ENCODE results near the gene CAMK2D. TPM values are rescaled to one million over a fixed set of nuclear protein-coding genes. Genes with fewer than 3 reads are reported as not detected.

Gene CAMK2D
- total RNA-seq, 1 experiment from 2014 or later, result 165 TPM

DNA sequence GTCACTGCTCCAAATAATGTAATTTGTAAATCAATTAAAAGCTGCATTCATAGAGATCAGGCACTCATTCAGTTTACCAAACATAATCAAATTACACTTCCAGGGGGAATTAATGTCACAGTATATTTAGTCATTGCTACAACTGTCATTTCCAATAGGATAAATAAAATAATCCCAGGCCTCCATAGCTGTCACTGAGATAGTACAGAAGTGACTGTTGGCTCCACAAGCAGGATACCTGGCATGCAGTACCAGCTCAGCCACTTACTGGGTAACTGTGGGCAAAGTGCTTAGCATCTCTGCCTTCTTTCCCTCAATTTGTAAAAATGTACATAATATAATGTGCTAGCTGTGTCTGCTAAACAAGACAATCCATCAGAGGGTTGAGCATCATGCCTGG is 128.1 kb downstream of the CAMK2D start:
- Histone ChIP-seq H3K4me2 (ENCODE audit: low read depth, low read length, poor library complexity, severe bottlenecking) (no peak overlapping the region), H3K9me2 (replicated peaks; ENCODE audit: insufficient read depth, low read length) (no peaks in the 10 kb centered on the region), H3K27ac (ENCODE audit: low read length) (peak overlapping the region; percentile 97), H3K4me1 (ENCODE audit: low read length) (peaks cover 88% of the 10 kb centered on the region), H3K36me3 (ENCODE audit: insufficient read depth, low read length) (peaks cover 9% of the 10 kb centered on the region; the same call in 1 of the 2 replicates), H3K9me3 (ENCODE audit: low read length) (no peaks in the 10 kb centered on the region), H3K79me2 (ENCODE audit: low read length) (peaks cover 88% of the 10 kb centered on the region), H2AFZ (ENCODE audit: low read length) (no peak overlapping the region), H3K27me3 (ENCODE audit: low read length) (no peaks in the 10 kb centered on the region), H3K4me3 (ENCODE audit: low read length) (no peak overlapping the region), H4K20me1 (ENCODE audit: insufficient read depth, low read depth, low read length) (no peaks in the 10 kb centered on the region), H3K9ac (ENCODE audit: low read length) (no peak overlapping the region)
- no peak for DNase-seq

DNA sequence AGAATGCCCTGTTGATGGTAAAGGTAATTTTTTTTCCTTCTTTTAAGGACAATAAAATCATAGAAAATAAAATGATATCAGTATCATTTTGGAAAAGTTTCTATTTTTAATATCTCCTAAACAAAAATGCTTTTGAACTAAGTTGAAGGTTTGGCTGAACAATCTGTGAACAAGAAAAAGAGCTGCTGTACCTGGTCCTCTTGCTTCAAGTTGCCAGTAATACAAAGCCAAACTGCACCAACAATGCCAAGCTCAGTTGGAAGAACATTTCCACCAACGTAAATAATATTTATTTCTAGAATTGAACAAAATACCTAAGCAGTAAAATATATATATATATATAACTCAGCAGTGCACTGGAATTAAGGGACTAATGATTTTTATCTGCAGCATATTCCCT is 132.8 kb downstream of the CAMK2D start:
- Histone ChIP-seq H3K27ac (ENCODE audit: low read length) (peak overlapping the region; percentile 54), H3K9me2 (replicated peaks; ENCODE audit: insufficient read depth, low read length) (no peaks in the 10 kb centered on the region), H3K27me3 (ENCODE audit: low read length) (no peaks in the 10 kb centered on the region), H3K4me3 (ENCODE audit: low read length) (no peak overlapping the region), H2AFZ (ENCODE audit: low read length) (no peak overlapping the region), H4K20me1 (ENCODE audit: insufficient read depth, low read depth, low read length) (no peaks in the 10 kb centered on the region), H3K9me3 (ENCODE audit: low read length) (no peaks in the 10 kb centered on the region), H3K4me2 (ENCODE audit: low read depth, low read length, poor library complexity, severe bottlenecking) (peak overlapping the region; percentile 31), H3K79me2 (ENCODE audit: low read length) (peaks cover 99% of the 10 kb centered on the region), H3K36me3 (ENCODE audit: insufficient read depth, low read length) (peaks cover 8% of the 10 kb centered on the region; the same call in 1 of the 2 replicates), H3K9ac (ENCODE audit: low read length) (no peak overlapping the region), H3K4me1 (ENCODE audit: low read length) (peaks cover 72% of the 10 kb centered on the region)
- DNase-seq, result no peak

DNA sequence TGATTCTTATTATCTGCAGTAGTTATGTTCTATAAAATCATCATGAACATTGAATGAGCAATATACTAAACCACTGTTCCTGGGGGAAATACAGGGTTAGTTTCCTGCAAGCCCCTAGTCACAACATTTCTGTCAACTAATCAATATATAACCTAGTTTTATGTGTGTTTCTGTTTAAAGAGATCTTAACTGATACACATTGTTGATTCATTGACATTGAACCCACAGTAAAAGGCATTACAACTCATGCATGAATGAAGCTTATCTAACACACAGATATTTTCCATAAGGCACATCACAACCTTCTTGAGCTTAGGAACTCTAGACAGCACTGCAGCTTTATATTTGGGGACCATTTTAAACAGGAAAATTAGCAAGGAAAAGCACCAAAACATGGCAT is 134.2 kb downstream of the CAMK2D start:
- H2AFZ ChIP-seq (ENCODE audit: low read length), result no peak overlapping the region
- no peaks in the 10 kb centered on the region for H4K20me1 ChIP-seq (ENCODE audit: insufficient read depth, low read depth, low read length)
- no peaks in the 10 kb centered on the region for H3K9me2 ChIP-seq (replicated peaks; ENCODE audit: insufficient read depth, low read length)
- no peak for DNase-seq
- no peaks in the 10 kb centered on the region for H3K9me3 ChIP-seq (ENCODE audit: low read length)
- peaks cover 4% of the 10 kb centered on the region; the same call in 1 of the 2 replicates for H3K36me3 ChIP-seq (ENCODE audit: insufficient read depth, low read length)
- H3K27ac ChIP-seq (ENCODE audit: low read length), result peak overlapping the region; percentile 54
- H3K4me2 ChIP-seq (ENCODE audit: low read depth, low read length, poor library complexity, severe bottlenecking), result no peak overlapping the region
- H3K9ac ChIP-seq (ENCODE audit: low read length), result no peak overlapping the region
- peaks cover 96% of the 10 kb centered on the region for H3K79me2 ChIP-seq (ENCODE audit: low read length)
- no peaks in the 10 kb centered on the region for H3K27me3 ChIP-seq (ENCODE audit: low read length)
- H3K4me1 ChIP-seq (ENCODE audit: low read length), result peaks cover 76% of the 10 kb centered on the region
- H3K4me3 ChIP-seq (ENCODE audit: low read length), result no peak overlapping the region

- no peak for DNase-seq
- no peak overlapping the region for H3K4me3 ChIP-seq (ENCODE audit: low read length)
- peaks cover 8% of the 10 kb centered on the region; the same call in 1 of the 2 replicates for H3K36me3 ChIP-seq (ENCODE audit: insufficient read depth, low read length)
- no peaks in the 10 kb centered on the region for H3K27me3 ChIP-seq (ENCODE audit: low read length)
- no peak overlapping the region for H3K4me2 ChIP-seq (ENCODE audit: low read depth, low read length, poor library complexity, severe bottlenecking)
- H3K4me1 ChIP-seq (ENCODE audit: low read length), result peaks cover 83% of the 10 kb centered on the region
- H3K9me2 ChIP-seq (replicated peaks; ENCODE audit: insufficient read depth, low read length), result no peaks in the 10 kb centered on the region
- no peaks in the 10 kb centered on the region for H4K20me1 ChIP-seq (ENCODE audit: insufficient read depth, low read depth, low read length)
- H3K9ac ChIP-seq (ENCODE audit: low read length), result no peak overlapping the region
- no peaks in the 10 kb centered on the region for H3K9me3 ChIP-seq (ENCODE audit: low read length)
- H3K79me2 ChIP-seq (ENCODE audit: low read length), result peaks cover 97% of the 10 kb centered on the region
- no peak overlapping the region for H2AFZ ChIP-seq (ENCODE audit: low read length)
- H3K27ac ChIP-seq (ENCODE audit: low read length), result no peak overlapping the region; the same call in 1 of the 2 replicates
These were observed 135.6 kb downstream of the CAMK2D start for GRCh38 chr4:113625902-113626301.

GRCh38 chr4:113623274-113623894 is 138.2 kb downstream of the CAMK2D start:
- Histone ChIP-seq H3K79me2 (ENCODE audit: low read length) (peaks cover 94% of the 10 kb centered on the region), H3K4me1 (ENCODE audit: low read length) (peaks cover 82% of the 10 kb centered on the region), H2AFZ (ENCODE audit: low read length) (no peak overlapping the region), H3K4me3 (ENCODE audit: low read length) (no peak overlapping the region), H3K27ac (ENCODE audit: low read length) (peak overlapping the region; percentile 91), H3K9me3 (ENCODE audit: low read length) (no peaks in the 10 kb centered on the region), H3K36me3 (ENCODE audit: insufficient read depth, low read length) (peaks cover 8% of the 10 kb centered on the region; the same call in 1 of the 2 replicates), H3K4me2 (ENCODE audit: low read depth, low read length, poor library complexity, severe bottlenecking) (no peak overlapping the region), H3K9me2 (replicated peaks; ENCODE audit: insufficient read depth, low read length) (no peaks in the 10 kb centered on the region), H3K9ac (ENCODE audit: low read length) (no peak overlapping the region), H4K20me1 (ENCODE audit: insufficient read depth, low read depth, low read length) (no peaks in the 10 kb centered on the region), H3K27me3 (ENCODE audit: low read length) (no peaks in the 10 kb centered on the region)
- DNase-seq, result peak; percentile 45

DNA sequence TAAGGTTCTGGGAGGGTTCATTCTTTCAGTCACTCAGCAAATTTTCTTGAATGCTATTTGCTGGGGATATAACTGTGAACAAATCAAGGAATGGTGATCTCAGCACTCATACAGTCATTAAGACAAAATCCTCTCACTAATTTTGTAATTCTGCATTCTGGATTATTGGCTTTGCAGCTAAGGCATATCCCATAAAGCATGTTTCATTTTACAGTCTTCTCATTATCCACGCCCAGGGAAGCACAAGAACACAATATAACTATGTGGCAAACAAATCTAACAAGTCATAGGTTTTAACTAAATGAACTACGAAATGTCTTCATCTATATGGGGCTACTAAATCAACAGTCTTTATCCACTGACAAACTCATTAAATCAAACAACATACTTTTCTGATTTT is 139.9 kb downstream of the CAMK2D start:
- no peaks in the 10 kb centered on the region for H4K20me1 ChIP-seq (ENCODE audit: insufficient read depth, low read depth, low read length)
- no peaks in the 10 kb centered on the region for H3K9me3 ChIP-seq (ENCODE audit: low read length)
- H3K27me3 ChIP-seq (ENCODE audit: low read length), result no peaks in the 10 kb centered on the region
- no peak overlapping the region for H3K4me3 ChIP-seq (ENCODE audit: low read length)
- H3K9me2 ChIP-seq (replicated peaks; ENCODE audit: insufficient read depth, low read length), result no peaks in the 10 kb centered on the region
- no peak overlapping the region for H3K4me2 ChIP-seq (ENCODE audit: low read depth, low read length, poor library complexity, severe bottlenecking)
- H3K36me3 ChIP-seq (ENCODE audit: insufficient read depth, low read length), result peaks cover 12% of the 10 kb centered on the region
- H3K9ac ChIP-seq (ENCODE audit: low read length), result no peak overlapping the region
- peak overlapping the region; percentile 91 for H3K27ac ChIP-seq (ENCODE audit: low read length)
- DNase-seq, result no peak
- no peak overlapping the region for H2AFZ ChIP-seq (ENCODE audit: low read length)
- peaks cover 95% of the 10 kb centered on the region for H3K79me2 ChIP-seq (ENCODE audit: low read length)
- peaks cover 87% of the 10 kb centered on the region for H3K4me1 ChIP-seq (ENCODE audit: low read length)

- H3K4me3 ChIP-seq (ENCODE audit: low read length), result no peak overlapping the region
- no peaks in the 10 kb centered on the region for H4K20me1 ChIP-seq (ENCODE audit: insufficient read depth, low read depth, low read length)
- peak overlapping the region; percentile 65 for H3K4me2 ChIP-seq (ENCODE audit: low read depth, low read length, poor library complexity, severe bottlenecking)
- peaks cover 93% of the 10 kb centered on the region for H3K79me2 ChIP-seq (ENCODE audit: low read length)
- H3K4me1 ChIP-seq (ENCODE audit: low read length), result peaks cover 98% of the 10 kb centered on the region
- DNase-seq, result peak; percentile 51
- H3K9ac ChIP-seq (ENCODE audit: low read length), result peak overlapping the region; percentile 50; the same call in 1 of the 2 replicates
- no peaks in the 10 kb centered on the region for H3K9me3 ChIP-seq (ENCODE audit: low read length)
- peaks cover 9% of the 10 kb centered on the region for H3K36me3 ChIP-seq (ENCODE audit: insufficient read depth, low read length)
- no peak overlapping the region for H2AFZ ChIP-seq (ENCODE audit: low read length)
- no peaks in the 10 kb centered on the region for H3K27me3 ChIP-seq (ENCODE audit: low read length)
- H3K9me2 ChIP-seq (replicated peaks; ENCODE audit: insufficient read depth, low read length), result no peaks in the 10 kb centered on the region
- H3K27ac ChIP-seq (ENCODE audit: low read length), result peak overlapping the region; percentile 91
These were observed 141.5 kb downstream of the CAMK2D start for GRCh38 chr4:113620032-113620431.

DNA sequence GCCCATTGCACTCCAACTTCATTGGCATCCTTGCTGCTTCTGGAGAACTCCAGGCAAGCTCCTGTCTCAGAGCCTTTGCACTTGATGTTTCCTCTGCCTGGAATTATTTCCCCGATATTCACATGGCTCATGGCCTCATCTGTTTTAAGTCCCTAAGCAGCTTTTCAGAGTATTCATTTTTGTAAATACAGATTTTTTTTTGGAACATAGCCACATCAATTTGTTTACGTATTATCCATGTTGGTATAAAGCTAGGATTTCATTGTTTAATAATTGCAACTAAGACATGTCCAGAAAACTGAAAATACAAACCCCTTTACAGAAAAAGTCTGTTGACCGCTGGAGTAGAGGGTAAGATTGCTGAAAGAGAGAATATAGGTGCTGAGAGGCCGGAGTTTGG is 142.0 kb downstream of the CAMK2D start:
- H3K4me2 ChIP-seq (ENCODE audit: low read depth, low read length, poor library complexity, severe bottlenecking), result peak overlapping the region; percentile 65
- peaks cover 93% of the 10 kb centered on the region for H3K79me2 ChIP-seq (ENCODE audit: low read length)
- H3K36me3 ChIP-seq (ENCODE audit: insufficient read depth, low read length), result peaks cover 9% of the 10 kb centered on the region
- H2AFZ ChIP-seq (ENCODE audit: low read length), result no peak overlapping the region
- H3K4me1 ChIP-seq (ENCODE audit: low read length), result peaks cover 98% of the 10 kb centered on the region
- H3K9me3 ChIP-seq (ENCODE audit: low read length), result no peaks in the 10 kb centered on the region
- DNase-seq, result no peak
- H4K20me1 ChIP-seq (ENCODE audit: insufficient read depth, low read depth, low read length), result no peaks in the 10 kb centered on the region
- H3K27ac ChIP-seq (ENCODE audit: low read length), result peak overlapping the region; percentile 91
- no peaks in the 10 kb centered on the region for H3K27me3 ChIP-seq (ENCODE audit: low read length)
- H3K9ac ChIP-seq (ENCODE audit: low read length), result peak overlapping the region; percentile 50
- no peaks in the 10 kb centered on the region for H3K9me2 ChIP-seq (replicated peaks; ENCODE audit: insufficient read depth, low read length)
- 0 out of 2 replicates have a peak overlapping the region, but pooled peaks have one; percentile 8 for H3K4me3 ChIP-seq (ENCODE audit: low read length)

All from Karpas-422 (cell line).